Small intestine (tissue), 7 donors: ENCODE data around the gene NRG3. TPM values are rescaled to one million over a fixed set of nuclear protein-coding genes. Genes with fewer than 3 reads are reported as not detected.

Experiments used
- DNase-seq, 2 donors: peaks; one replicate each; pipeline versions ENCODE4 v3.0.0 to v3.0.0-alpha.2; 2013
- FAIRE-seq: peaks from 2 replicates; lab custom pipeline; 2012; peaks lifted over from hg19 to GRCh38; lab: Jason Lieb, UNC
- H3K27ac ChIP-seq, 3 donors: one replicate each; pipeline ENCODE4 v1.5.1; 2013; ENCODE audit warnings: low read length in 2 of 3, mild to moderate bottlenecking in 2 of 3, control low read depth in 1 of 3, inconsistent platforms in 1 of 3, low read depth in 1 of 3, moderate library complexity in 1 of 3
- H3K27me3 ChIP-seq, 3 donors: one replicate each; pipeline ENCODE4 v1.6.1; 2013; ENCODE audit warnings: low read length in 3 of 3, inconsistent platforms in 1 of 3; ENCODE audit not compliant: control insufficient read depth in 3 of 3, insufficient read depth in 3 of 3
- H3K36me3 ChIP-seq, 3 donors: one replicate each; pipeline ENCODE4 v1.6.1; 2013; ENCODE audit warnings: low read length in 3 of 3, inconsistent platforms in 1 of 3, low read depth in 1 of 3, mild to moderate bottlenecking in 1 of 3, moderate library complexity in 1 of 3; ENCODE audit not compliant: control insufficient read depth in 3 of 3, insufficient read depth in 2 of 3
- H3K4me1 ChIP-seq, 3 donors: one replicate each; pipeline ENCODE4 v1.6.1; 2013; ENCODE audit warnings: low read length in 2 of 3, inconsistent platforms in 1 of 3, low read depth in 1 of 3, mild to moderate bottlenecking in 1 of 3, moderate library complexity in 1 of 3; ENCODE audit not compliant: control insufficient read depth in 3 of 3, insufficient read depth in 2 of 3
- H3K4me3 ChIP-seq, 3 donors: one replicate each; pipeline ENCODE4 v1.5.1; 2013; ENCODE audit warnings: low read length in 3 of 3, control low read depth in 1 of 3, inconsistent platforms in 1 of 3, low read depth in 1 of 3, mild to moderate bottlenecking in 1 of 3, moderate library complexity in 1 of 3
- H3K9me3 ChIP-seq, 2 donors: one replicate each; pipeline ENCODE4 v1.6.1; 2013; ENCODE audit warnings: low read depth in 1 of 2, low read length in 1 of 2; ENCODE audit not compliant: control insufficient read depth in 2 of 2, insufficient read depth in 1 of 2
- WGBS, 3 donors: extraction: QIAGEN DNeasy Blood & Tissue Kit; methylation state at CpG; one replicate each; pipeline ENCODE4 v1.1.7; 2013; 5-methylcytosine and 5-hydroxymethylcytosine counted together
- polyA plus RNA-seq, 4 donors: library from polyadenylated mRNA; stranded (reverse) in 3 of 4; unstranded in 1 of 4; fragments of 200-250 nt in 3 of 4; fragments of 120-200 nt in 1 of 4; gene quantifications; one replicate each; pipeline versions ENCODE4 v1.2.1 to v1.2.3, GENCODE V29; 2013
- donor health status: healthy with polysubstance abuse.
- donor health status: control.
- donor health status: control.
- donor health status: Bipolar disorder and iron deficiency.
- donor health status: healthy.

NRG3 gene
- polyA plus RNA-seq, 4 donors, result 0.25 to 0.72 TPM; not detected in 2

GRCh38 chr10:82206831-82207230 lies 331.8 kb downstream of the NRG3 start:
- Histone ChIP-seq H3K36me3 (no peaks in the 10 kb centered on the region), H3K4me1 (no peaks in the 10 kb centered on the region), H3K4me3 (no peak overlapping the region), H3K9me3 (no peaks in the 10 kb centered on the region), H3K27ac (no peak overlapping the region), H3K27me3 (no peaks in the 10 kb centered on the region)
- FAIRE-seq, result no peak
- WGBS, 3 donors, result 86 to 90% (median 89%) methylated on average over 2 of the region's 2 CpGs
- no peak for DNase-seq

DNA sequence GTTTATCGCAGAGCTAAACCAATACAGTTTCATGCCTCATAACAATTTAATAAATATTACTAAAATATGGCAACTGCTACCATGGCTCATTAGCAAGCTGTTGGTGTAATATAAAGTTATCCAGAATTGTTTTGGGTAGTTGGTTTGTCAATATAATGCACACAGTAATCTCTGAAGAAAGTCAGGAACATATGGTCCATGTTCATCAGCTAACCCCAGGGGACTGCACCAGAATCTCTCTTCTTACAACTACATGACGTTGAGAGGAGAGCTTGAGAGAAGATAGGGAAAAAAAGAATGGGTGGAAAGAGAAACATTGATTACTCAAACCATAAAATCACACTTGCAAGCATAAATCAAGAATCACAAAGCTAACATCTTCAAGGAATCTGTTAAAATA lies 333.7 kb downstream of the NRG3 start:
- Histone ChIP-seq H3K4me3 (no peak overlapping the region), H3K27ac (no peak overlapping the region), H3K36me3 (no peaks in the 10 kb centered on the region), H3K9me3 (no peaks in the 10 kb centered on the region), H3K4me1 (no peaks in the 10 kb centered on the region), H3K27me3 (no peaks in the 10 kb centered on the region)
- WGBS, 3 donors, result 58 to 66% (median 66%) methylated on average over 2 of the region's 2 CpGs
- FAIRE-seq (no peak), DNase-seq (no peak)

GRCh38 chr10:82210331-82210730 lies 335.3 kb downstream of the NRG3 start:
- DNase-seq (no peak), FAIRE-seq (no peak)
- H3K4me1 ChIP-seq, result no peaks in the 10 kb centered on the region
- H3K4me3 ChIP-seq, result no peak overlapping the region
- H3K9me3 ChIP-seq, result no peaks in the 10 kb centered on the region
- WGBS, 3 donors, result 78 to 90% (median 87%) methylated on average over 2 of the region's 2 CpGs
- no peaks in the 10 kb centered on the region for H3K27me3 ChIP-seq
- no peaks in the 10 kb centered on the region for H3K36me3 ChIP-seq
- H3K27ac ChIP-seq, result no peak overlapping the region

DNA sequence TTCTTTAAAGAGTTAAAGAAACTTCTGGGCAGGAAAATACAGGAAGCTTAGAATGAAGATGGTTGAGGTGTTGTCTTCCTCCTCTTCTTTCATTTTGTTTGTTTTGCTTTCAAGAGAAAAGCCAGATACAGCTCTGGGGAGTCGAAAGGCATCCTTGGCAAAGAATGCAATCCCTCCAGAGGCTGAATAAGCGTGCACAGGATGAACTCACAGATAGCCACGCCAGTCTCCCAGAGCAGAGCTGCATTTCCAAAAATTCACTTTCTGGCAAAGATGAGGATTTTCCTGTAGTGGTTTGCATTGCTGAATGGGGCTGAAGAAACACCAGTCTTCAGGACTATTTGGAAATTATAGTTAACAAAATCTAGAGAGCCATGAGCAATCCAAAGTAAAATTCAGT lies 336.4 kb downstream of the NRG3 start:
- no peak overlapping the region for H3K4me3 ChIP-seq
- FAIRE-seq, result no peak
- H3K9me3 ChIP-seq, result no peaks in the 10 kb centered on the region
- DNase-seq, result no peak
- H3K27ac ChIP-seq, result no peak overlapping the region
- no peaks in the 10 kb centered on the region for H3K27me3 ChIP-seq
- 27 to 42% (median 41%) methylated on average over 3 of the region's 3 CpGs for WGBS, 3 donors
- H3K4me1 ChIP-seq, result no peaks in the 10 kb centered on the region
- no peaks in the 10 kb centered on the region for H3K36me3 ChIP-seq

- DNase-seq (no peak), FAIRE-seq (no peak)
- Histone ChIP-seq H3K4me3 (no peak overlapping the region), H3K4me1 (no peaks in the 10 kb centered on the region), H3K27me3 (no peaks in the 10 kb centered on the region), H3K36me3 (no peaks in the 10 kb centered on the region), H3K9me3 (no peaks in the 10 kb centered on the region), H3K27ac (no peak overlapping the region)
- 64 to 84% (median 81%) methylated on average over 2 of the region's 2 CpGs for WGBS, 3 donors
Measured at GRCh38 chr10:82212753-82213152, 337.8 kb downstream of the NRG3 start.

GRCh38 chr10:82213784-82214183 lies 338.8 kb downstream of the NRG3 start:
- DNase-seq, result no peak
- Histone ChIP-seq H3K27me3 (no peaks in the 10 kb centered on the region), H3K9me3 (no peaks in the 10 kb centered on the region), H3K36me3 (no peaks in the 10 kb centered on the region), H3K4me3 (no peak overlapping the region), H3K27ac (no peak overlapping the region), H3K4me1 (no peaks in the 10 kb centered on the region)
- WGBS, 3 donors, result 59 to 84% (median 68%) methylated on average over 5 of the region's 5 CpGs
- FAIRE-seq, result no peak

DNA sequence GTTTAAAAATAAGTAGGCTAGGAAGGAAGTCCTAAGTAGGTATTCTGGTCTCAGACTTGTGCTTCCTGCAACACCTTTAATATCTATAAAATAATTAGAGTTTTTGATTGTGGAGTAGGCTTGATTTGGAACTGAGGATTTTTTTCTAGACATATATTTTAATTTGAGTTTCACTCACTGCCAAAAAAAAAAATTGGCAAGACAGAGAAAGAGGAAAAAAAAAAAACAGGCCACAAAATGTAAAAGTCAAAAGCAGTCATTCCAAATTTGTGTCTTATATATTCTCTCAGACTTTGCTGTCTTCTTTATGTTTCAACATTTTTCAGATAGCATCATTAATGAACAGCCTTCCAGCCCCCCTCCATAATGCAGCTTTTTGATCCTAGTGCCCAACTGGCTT lies 346.1 kb downstream of the NRG3 start:
- no peaks in the 10 kb centered on the region for H3K9me3 ChIP-seq
- H3K27ac ChIP-seq, result no peak overlapping the region
- H3K36me3 ChIP-seq, result no peaks in the 10 kb centered on the region
- H3K4me1 ChIP-seq, result no peaks in the 10 kb centered on the region
- no peaks in the 10 kb centered on the region for H3K27me3 ChIP-seq
- no peak overlapping the region for H3K4me3 ChIP-seq
- DNase-seq, result no peak
- FAIRE-seq, result no peak

- no peak overlapping the region for H3K27ac ChIP-seq
- no peaks in the 10 kb centered on the region for H3K9me3 ChIP-seq
- H3K4me1 ChIP-seq, result no peaks in the 10 kb centered on the region
- H3K4me3 ChIP-seq, result no peak overlapping the region
- 48 to 54% (median 49%) methylated on average over 2 of the region's 2 CpGs for WGBS, 3 donors
- H3K27me3 ChIP-seq, result no peaks in the 10 kb centered on the region
- no peaks in the 10 kb centered on the region for H3K36me3 ChIP-seq
- FAIRE-seq (no peak), DNase-seq (no peak)
Measured at GRCh38 chr10:82221601-82222149, 346.7 kb downstream of the NRG3 start.

DNA sequence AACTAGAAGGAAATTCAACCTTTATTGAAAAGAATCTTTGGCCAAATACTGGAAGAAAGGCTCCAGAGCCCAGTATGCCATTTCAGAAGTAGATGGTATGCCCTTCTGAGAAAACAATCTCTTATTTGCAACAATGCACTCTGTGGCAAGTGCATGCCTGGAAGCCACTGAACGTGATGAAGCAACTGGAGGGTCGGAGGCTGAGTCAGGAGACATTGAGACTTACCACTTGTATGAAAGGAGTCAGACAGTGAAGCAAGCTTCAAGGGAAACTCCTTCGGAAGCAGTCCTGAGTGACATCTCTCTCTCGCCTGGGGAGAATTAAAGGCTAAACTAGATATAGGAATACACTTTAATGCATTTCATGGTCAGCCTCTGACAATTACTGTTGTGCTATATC lies 353.7 kb downstream of the NRG3 start:
- FAIRE-seq, result no peak
- 71 to 85% (median 72%) methylated on average over 4 of the region's 4 CpGs for WGBS, 3 donors
- H3K36me3 ChIP-seq, result no peaks in the 10 kb centered on the region
- H3K27ac ChIP-seq, result no peak overlapping the region
- no peak overlapping the region for H3K4me3 ChIP-seq
- no peak for DNase-seq
- no peaks in the 10 kb centered on the region for H3K27me3 ChIP-seq
- no peaks in the 10 kb centered on the region for H3K9me3 ChIP-seq
- no peaks in the 10 kb centered on the region for H3K4me1 ChIP-seq
